ENCODE results near the gene GNAS-AS1. TPM values are rescaled to one million over a fixed set of nuclear protein-coding genes. Genes with fewer than 3 reads are reported as not detected.
A peak's percentile ranks its signal among the peaks of the same experiment; 100 is the strongest.

Gene GNAS-AS1
- total and polyA plus RNA-seq, 2 experiments from 2014 or later: 12.3 to 15.0 TPM

GRCh38 chr20:58772786-58773185, 77.9 kb downstream of the GNAS-AS1 start (continued):
- TF ChIP-seq, protein P1, sequence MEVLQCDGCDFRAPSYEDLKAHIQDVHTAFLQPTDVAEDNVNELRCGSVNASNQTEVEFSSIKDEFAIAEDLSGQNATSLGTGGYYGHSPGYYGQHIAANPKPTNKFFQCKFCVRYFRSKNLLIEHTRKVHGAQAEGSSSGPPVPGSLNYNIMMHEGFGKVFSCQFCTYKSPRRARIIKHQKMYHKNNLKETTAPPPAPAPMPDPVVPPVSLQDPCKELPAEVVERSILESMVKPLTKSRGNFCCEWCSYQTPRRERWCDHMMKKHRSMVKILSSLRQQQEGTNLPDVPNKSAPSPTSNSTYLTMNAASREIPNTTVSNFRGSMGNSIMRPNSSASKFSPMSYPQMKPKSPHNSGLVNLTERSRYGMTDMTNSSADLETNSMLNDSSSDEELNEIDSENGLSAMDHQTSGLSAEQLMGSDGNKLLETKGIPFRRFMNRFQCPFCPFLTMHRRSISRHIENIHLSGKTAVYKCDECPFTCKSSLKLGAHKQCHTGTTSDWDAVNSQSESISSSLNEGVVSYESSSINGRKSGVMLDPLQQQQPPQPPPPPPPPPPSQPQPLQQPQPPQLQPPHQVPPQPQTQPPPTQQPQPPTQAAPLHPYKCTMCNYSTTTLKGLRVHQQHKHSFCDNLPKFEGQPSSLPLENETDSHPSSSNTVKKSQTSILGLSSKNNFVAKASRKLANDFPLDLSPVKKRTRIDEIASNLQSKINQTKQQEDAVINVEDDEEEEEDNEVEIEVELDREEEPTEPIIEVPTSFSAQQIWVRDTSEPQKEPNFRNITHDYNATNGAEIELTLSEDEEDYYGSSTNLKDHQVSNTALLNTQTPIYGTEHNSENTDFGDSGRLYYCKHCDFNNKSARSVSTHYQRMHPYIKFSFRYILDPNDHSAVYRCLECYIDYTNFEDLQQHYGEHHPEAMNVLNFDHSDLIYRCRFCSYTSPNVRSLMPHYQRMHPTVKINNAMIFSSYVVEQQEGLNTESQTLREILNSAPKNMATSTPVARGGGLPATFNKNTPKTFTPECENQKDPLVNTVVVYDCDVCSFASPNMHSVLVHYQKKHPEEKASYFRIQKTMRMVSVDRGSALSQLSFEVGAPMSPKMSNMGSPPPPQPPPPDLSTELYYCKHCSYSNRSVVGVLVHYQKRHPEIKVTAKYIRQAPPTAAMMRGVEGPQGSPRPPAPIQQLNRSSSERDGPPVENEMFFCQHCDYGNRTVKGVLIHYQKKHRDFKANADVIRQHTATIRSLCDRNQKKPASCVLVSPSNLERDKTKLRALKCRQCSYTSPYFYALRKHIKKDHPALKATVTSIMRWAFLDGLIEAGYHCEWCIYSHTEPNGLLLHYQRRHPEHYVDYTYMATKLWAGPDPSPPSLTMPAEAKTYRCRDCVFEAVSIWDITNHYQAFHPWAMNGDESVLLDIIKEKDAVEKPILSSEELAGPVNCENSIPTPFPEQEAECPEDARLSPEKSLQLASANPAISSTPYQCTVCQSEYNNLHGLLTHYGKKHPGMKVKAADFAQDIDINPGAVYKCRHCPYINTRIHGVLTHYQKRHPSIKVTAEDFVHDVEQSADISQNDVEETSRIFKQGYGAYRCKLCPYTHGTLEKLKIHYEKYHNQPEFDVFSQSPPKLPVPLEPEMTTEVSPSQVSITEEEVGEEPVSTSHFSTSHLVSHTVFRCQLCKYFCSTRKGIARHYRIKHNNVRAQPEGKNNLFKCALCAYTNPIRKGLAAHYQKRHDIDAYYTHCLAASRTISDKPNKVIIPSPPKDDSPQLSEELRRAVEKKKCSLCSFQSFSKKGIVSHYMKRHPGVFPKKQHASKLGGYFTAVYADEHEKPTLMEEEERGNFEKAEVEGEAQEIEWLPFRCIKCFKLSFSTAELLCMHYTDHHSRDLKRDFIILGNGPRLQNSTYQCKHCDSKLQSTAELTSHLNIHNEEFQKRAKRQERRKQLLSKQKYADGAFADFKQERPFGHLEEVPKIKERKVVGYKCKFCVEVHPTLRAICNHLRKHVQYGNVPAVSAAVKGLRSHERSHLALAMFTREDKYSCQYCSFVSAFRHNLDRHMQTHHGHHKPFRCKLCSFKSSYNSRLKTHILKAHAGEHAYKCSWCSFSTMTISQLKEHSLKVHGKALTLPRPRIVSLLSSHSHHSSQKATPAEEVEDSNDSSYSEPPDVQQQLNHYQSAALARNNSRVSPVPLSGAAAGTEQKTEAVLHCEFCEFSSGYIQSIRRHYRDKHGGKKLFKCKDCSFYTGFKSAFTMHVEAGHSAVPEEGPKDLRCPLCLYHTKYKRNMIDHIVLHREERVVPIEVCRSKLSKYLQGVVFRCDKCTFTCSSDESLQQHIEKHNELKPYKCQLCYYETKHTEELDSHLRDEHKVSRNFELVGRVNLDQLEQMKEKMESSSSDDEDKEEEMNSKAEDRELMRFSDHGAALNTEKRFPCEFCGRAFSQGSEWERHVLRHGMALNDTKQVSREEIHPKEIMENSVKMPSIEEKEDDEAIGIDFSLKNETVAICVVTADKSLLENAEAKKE (CRISPR knock-in tag; IDR thresholded peaks at IDR 0.05): no peak
- no peak for TF ChIP-seq EZH2 (IDR thresholded peaks at IDR 0.05; ENCODE audit: low read depth, unreplicated experiment)

MicroRNA genes within 50 kb of the gene (microRNA counts, 767-probe panel; counts per million panel counts)
- microRNA hsa-miR-296-3p (not detected), microRNA hsa-miR-296-5p (11,168 counts per million, percentile 78 among the panel's probes with 10 or more counts), microRNA hsa-miR-298 (not detected)

Small RNA genes within 50 kb of the gene (microRNA-seq; reads per million reads assigned to microRNA genes)
- 1.1 reads per million for gene MIR298

Small RNA genes within 50 kb of the gene (small RNA-seq; reads per million reads assigned to genes)
- gene MIR298 (ENCODE audit: low replicate concordance): 0.12 reads per million
- not detected for gene RF02127 (ENCODE audit: low replicate concordance)
- gene RF02128 (ENCODE audit: low replicate concordance): not detected
- gene RF02130 (ENCODE audit: low replicate concordance): not detected
- not detected for gene RF02131 (ENCODE audit: low replicate concordance)

Other genes with a start within 250 kb of the GNAS-AS1 start
- 66.5 and 70.5 TPM in 2 replicates for gene STX16, start 199.6 kb downstream of the GNAS-AS1 start, total RNA-seq (2014; rRNA removed; shearing (Covaris generic))
- gene STX16, start 199.6 kb downstream of the GNAS-AS1 start, polyA plus RNA-seq (2016; fragmentation: Nextera tagmentation; extraction: Ambion mirVana): 27.7 and 31.2 TPM in 2 replicates
- 24.1 and 30.0 TPM in 2 replicates for gene NPEPL1, start 158.1 kb downstream of the GNAS-AS1 start, total RNA-seq (2014; rRNA removed; shearing (Covaris generic))
- gene NPEPL1, start 158.1 kb downstream of the GNAS-AS1 start, polyA plus RNA-seq (2016; fragmentation: Nextera tagmentation; extraction: Ambion mirVana): 17.8 and 23.5 TPM in 2 replicates
- gene GNAS, start 1.8 kb upstream of the GNAS-AS1 start, total RNA-seq (2014; rRNA removed; shearing (Covaris generic)): 1,032 and 1,042 TPM in 2 replicates
- gene GNAS, start 1.8 kb upstream of the GNAS-AS1 start, polyA plus RNA-seq (2016; fragmentation: Nextera tagmentation; extraction: Ambion mirVana): 917 and 940 TPM in 2 replicates
- gene NELFCD, start 130.4 kb upstream of the GNAS-AS1 start, total RNA-seq (2014; rRNA removed; shearing (Covaris generic)): 67.0 and 75.8 TPM in 2 replicates
- 52.1 and 52.9 TPM in 2 replicates for gene NELFCD, start 130.4 kb upstream of the GNAS-AS1 start, polyA plus RNA-seq (2016; fragmentation: Nextera tagmentation; extraction: Ambion mirVana)
- gene CTSZ, start 156.4 kb upstream of the GNAS-AS1 start, total RNA-seq (2014; rRNA removed; shearing (Covaris generic)): 41.4 and 47.7 TPM in 2 replicates
- 0.58 and 0.63 TPM in 2 replicates for gene CTSZ, start 156.4 kb upstream of the GNAS-AS1 start, polyA plus RNA-seq (2016; fragmentation: Nextera tagmentation; extraction: Ambion mirVana)
- gene TUBB1, start 168.5 kb upstream of the GNAS-AS1 start, total RNA-seq (2014; rRNA removed; shearing (Covaris generic)): not detected in 2 replicates
- gene TUBB1, start 168.5 kb upstream of the GNAS-AS1 start, polyA plus RNA-seq (2016; fragmentation: Nextera tagmentation; extraction: Ambion mirVana): not detected in 2 replicates
- 8.5 and 12.9 TPM in 2 replicates for gene ATP5F1E, start 181.4 kb upstream of the GNAS-AS1 start, total RNA-seq (2014; rRNA removed; shearing (Covaris generic))
- 211 and 233 TPM in 2 replicates for gene ATP5F1E, start 181.4 kb upstream of the GNAS-AS1 start, polyA plus RNA-seq (2016; fragmentation: Nextera tagmentation; extraction: Ambion mirVana)
- 43.6 and 47.4 TPM in 2 replicates for gene PRELID3B, start 191.9 kb upstream of the GNAS-AS1 start, total RNA-seq (2014; rRNA removed; shearing (Covaris generic))
- gene PRELID3B, start 191.9 kb upstream of the GNAS-AS1 start, polyA plus RNA-seq (2016; fragmentation: Nextera tagmentation; extraction: Ambion mirVana): 33.4 and 42.7 TPM in 2 replicates